Measurements from ENCODE around the gene MRPL39. TPM values are rescaled to one million over a fixed set of nuclear protein-coding genes. Genes with fewer than 3 reads are reported as not detected.

Gene MRPL39
- total and polyA plus RNA-seq, 12 donors, result 39.3 to 73.6 (median 52.7) TPM

DNA sequence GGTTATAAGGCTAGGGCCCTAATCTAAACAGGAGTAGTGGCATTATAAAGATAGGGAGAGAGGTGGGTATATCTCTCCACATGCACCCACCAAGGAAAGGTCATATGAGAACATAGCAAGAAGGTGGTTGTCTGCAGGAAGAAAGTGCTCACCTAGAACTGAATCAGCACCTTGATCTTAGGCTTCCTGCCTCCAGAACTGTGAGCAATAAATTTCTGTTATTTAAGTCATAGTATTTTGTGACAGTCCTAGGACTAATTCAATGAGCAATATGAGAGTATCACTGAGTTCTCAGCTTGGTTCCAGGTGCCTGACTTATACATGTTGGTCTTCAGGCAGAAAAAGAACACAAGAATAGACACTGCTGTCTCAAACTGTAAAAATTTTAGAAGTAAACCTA, 51.8 kb downstream of the MRPL39 start:
- no peaks in the 10 kb centered on the region for H3K9me3 ChIP-seq
- no peaks in the 10 kb centered on the region for H3K36me3 ChIP-seq
- intact Hi-C loops (cut with DNase I), result no loop called here
- ATAC-seq (no peak), DNase-seq (no peak)
- TF ChIP-seq, protein P1, sequence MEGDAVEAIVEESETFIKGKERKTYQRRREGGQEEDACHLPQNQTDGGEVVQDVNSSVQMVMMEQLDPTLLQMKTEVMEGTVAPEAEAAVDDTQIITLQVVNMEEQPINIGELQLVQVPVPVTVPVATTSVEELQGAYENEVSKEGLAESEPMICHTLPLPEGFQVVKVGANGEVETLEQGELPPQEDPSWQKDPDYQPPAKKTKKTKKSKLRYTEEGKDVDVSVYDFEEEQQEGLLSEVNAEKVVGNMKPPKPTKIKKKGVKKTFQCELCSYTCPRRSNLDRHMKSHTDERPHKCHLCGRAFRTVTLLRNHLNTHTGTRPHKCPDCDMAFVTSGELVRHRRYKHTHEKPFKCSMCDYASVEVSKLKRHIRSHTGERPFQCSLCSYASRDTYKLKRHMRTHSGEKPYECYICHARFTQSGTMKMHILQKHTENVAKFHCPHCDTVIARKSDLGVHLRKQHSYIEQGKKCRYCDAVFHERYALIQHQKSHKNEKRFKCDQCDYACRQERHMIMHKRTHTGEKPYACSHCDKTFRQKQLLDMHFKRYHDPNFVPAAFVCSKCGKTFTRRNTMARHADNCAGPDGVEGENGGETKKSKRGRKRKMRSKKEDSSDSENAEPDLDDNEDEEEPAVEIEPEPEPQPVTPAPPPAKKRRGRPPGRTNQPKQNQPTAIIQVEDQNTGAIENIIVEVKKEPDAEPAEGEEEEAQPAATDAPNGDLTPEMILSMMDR (IDR thresholded peaks at IDR 0.05), result no peak
- H3K4me1 ChIP-seq, result peaks cover 0 to 12% (median 0%) of the 10 kb centered on the region in 9 donors
- H3K4me3 ChIP-seq, result no peak overlapping the region
- H3K27ac ChIP-seq, result no peak overlapping the region
- no peaks in the 10 kb centered on the region for H3K27me3 ChIP-seq

DNA sequence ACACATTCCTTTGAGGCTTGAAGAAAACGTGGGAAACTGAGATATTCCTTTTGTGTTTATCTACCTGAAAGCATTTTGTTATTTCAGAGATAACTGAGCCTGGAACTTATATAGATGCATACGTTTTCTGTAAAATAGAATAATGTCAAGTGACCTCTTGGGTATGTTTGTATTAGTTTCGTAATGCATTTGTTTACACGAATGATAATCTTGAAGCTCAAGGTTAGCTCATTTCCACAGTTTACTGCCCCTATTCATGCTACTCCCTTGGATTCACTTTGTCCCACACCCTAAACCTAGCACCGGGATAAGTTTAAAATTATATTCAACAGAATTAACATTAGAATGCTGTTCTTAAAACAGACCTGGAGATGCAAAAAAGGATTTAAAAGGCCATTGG, 54.4 kb downstream of the MRPL39 start:
- 84 to 91% methylated on average over 5 of the region's 5 CpGs for WGBS, 2 donors
- no peaks in the 10 kb centered on the region for H3K36me3 ChIP-seq
- H3K27ac ChIP-seq, result no peak overlapping the region
- no peak overlapping the region for H3K4me3 ChIP-seq
- no peaks in the 10 kb centered on the region for H3K27me3 ChIP-seq
- DNase-seq (no peak), ATAC-seq (no peak)
- H3K9me3 ChIP-seq, result no peaks in the 10 kb centered on the region
- intact Hi-C loops (cut with DNase I), result no loop called here
- H3K4me1 ChIP-seq, result no peaks in the 10 kb centered on the region
- TF ChIP-seq, protein P1 (IDR thresholded peaks at IDR 0.05), result no peak

DNA sequence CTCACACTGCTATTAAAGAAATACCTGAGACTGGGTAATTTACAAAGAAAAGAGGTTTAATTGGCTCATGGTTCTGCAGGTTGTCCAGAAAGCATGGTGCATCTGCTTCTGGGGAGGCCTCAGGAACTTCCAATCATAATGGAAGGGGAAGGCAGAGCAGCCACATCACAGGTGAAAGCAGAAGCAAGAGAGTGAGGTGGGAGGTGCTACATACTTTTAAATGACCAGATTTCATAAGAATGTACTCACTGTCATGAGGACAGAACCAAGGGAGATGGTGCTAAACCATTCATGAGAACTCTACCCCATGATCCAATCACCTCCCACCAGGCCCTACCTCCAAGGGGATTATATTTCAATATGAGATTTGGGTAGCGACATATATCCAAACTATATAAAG, 55.7 kb downstream of the MRPL39 start:
- intact Hi-C loops (cut with DNase I), result no loop called here
- Histone ChIP-seq H3K4me3 (no peak overlapping the region), H3K4me1 (no peaks in the 10 kb centered on the region), H3K9me3 (peaks cover 0 to under 1% (median 0%) of the 10 kb centered on the region in 11 donors), H3K27ac (no peak overlapping the region), H3K27me3 (no peaks in the 10 kb centered on the region), H3K36me3 (no peaks in the 10 kb centered on the region)
- ATAC-seq (no peak), DNase-seq (no peak)
- WGBS, 2 donors, result 98 to 100% methylated on average over 1 of the region's 1 CpG
- TF ChIP-seq, protein P1 (IDR thresholded peaks at IDR 0.05), result no peak

DNA sequence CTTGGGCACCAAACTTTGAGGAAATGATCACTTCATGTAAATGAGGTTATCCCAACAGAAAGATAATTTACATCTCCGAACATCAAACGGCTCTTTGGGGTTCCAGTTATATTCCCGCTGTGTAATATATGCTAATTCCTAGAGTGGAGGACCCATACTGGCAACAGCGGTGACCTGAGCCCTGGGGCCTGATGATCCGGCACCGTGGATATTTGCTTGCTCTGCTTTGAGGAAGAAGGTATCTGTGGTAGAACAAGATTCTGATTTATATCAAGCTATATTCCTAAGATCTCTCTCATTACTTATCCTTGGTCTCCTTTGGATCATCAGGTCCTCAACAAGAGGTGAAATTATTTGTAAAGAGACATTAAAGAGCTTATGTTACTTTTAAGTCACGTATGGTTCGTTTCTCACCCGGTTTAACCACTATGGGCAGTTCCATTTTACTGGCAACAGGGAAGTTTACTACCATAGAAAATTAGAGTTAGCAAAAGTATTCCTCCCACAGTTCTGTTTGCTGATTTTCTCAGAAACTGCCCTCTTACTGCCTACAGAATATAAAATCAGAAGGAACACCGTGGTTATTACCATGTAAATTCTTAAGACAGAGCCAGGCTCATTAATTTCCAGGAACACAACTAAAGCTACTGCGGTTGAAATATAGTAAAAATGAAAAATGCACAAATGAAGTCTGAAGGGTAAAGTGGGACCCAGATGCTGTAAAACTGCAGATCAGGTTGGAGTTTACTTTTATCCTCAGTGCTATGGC, 56.7 kb downstream of the MRPL39 start:
- intact Hi-C loops (cut with DNase I), result no loop called here
- WGBS, 2 donors, result 93 to 96% methylated on average over 11 of the region's 11 CpGs

More for the DNA sequence above, 56.7 kb downstream of the MRPL39 start:
- TF ChIP-seq, protein P1 (IDR thresholded peaks at IDR 0.05), result no peak
- Histone ChIP-seq H3K4me1 (no peaks in the 10 kb centered on the region), H3K27ac (no peak overlapping the region), H3K36me3 (no peaks in the 10 kb centered on the region), H3K9me3 (peaks cover 0 to 8% (median 0%) of the 10 kb centered on the region in 11 donors), H3K27me3 (no peaks in the 10 kb centered on the region), H3K4me3 (no peak overlapping the region)
- DNase-seq, result no peak
- no peak for ATAC-seq

Measured in heart right ventricle (tissue), 16 donors.